Colonic mucosa (tissue), 4 donors: ENCODE results near the gene OTOGL. TPM values are rescaled to one million over a fixed set of nuclear protein-coding genes. Genes with fewer than 3 reads are reported as not detected.

Experiments
- DNase-seq: peaks from one replicate; pipeline ENCODE4 v3.0.0-alpha.2; 2020
- H3K27ac ChIP-seq: fragments of 200-600 bp; one replicate; pipeline ENCODE4 v1.8.0; 2021
- H3K27me3 ChIP-seq: fragments of 200-600 bp; one replicate; pipeline ENCODE4 v1.8.0; 2021
- H3K36me3 ChIP-seq: fragments of 200-600 bp; one replicate; pipeline ENCODE4 v1.8.0; 2021
- H3K4me1 ChIP-seq: fragments of 200-600 bp; one replicate; pipeline ENCODE4 v1.8.0; 2021; ENCODE audit warnings: mild to moderate bottlenecking
- H3K4me3 ChIP-seq: fragments of 200-600 bp; one replicate; pipeline ENCODE4 v1.8.0; 2021
- H3K9ac ChIP-seq, 2 donors: one replicate each; pipeline ENCODE4 v1.7.0; 2013; ENCODE audit warnings: control low read depth in 2 of 2, low read depth in 2 of 2, low read length in 2 of 2
- H3K9me3 ChIP-seq: fragments of 200-600 bp; one replicate; pipeline ENCODE4 v1.8.0; 2021
- CTCF ChIP-seq: fragments of 200-600 bp; IDR thresholded peaks from one replicate; pipeline ENCODE4 v1.8.0; 2022; ENCODE audit warnings: antibody characterized with exemption, mild to moderate bottlenecking
- intact Hi-C: fragments of 100-400 bp; cut with DNase I; formaldehyde crosslinking; loops from one replicate; pipeline ENCODE4 v1.14.1; 2022
- total RNA-seq, 2 donors: library from RNA; stranded (reverse); fragmentation: NEBNext Ultra II Directional in 1 of 2; extraction: Animal tissue kit (Norgen Biotek cat#: 25700) in 1 of 2; gene quantifications; one replicate each; pipeline ENCODE4 v1.2.1, GENCODE V29; 2021
- donor health status: healthy.
- donor health status: DM: no; HTN: no; CAD: no.
- donor health status: DM: no; HTN: no; CAD: no.

The OTOGL gene
- total RNA-seq, 2 donors from 2014 or later, result 0.08 to 0.27 TPM

DNA sequence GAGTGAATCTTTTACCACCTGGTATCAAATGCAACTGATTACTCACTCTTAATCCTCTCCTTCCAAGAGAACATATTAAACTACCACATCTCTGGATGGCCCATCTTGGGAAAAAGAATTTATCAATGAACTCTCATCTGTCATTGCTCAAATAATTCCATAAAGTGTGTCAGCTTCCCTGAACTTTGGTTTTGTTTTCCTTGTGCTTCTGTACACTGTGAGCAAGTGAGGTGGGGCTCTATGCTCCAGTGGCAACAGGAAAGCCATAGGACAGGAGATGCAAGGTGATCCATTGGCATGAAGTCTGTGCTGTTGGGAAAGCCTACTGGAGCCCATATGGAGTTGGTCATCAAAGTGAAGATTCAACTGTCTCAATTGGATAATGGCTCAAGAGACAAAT is 17.4 kb downstream of the OTOGL start:
- Histone ChIP-seq H3K9ac (no peak overlapping the region), H3K9me3 (no peaks in the 10 kb centered on the region), H3K27ac (no peak overlapping the region), H3K27me3 (no peaks in the 10 kb centered on the region), H3K4me1 (no peaks in the 10 kb centered on the region), H3K4me3 (no peak overlapping the region), H3K36me3 (no peaks in the 10 kb centered on the region)
- no peak for DNase-seq
- no peak for TF ChIP-seq CTCF
- intact Hi-C loops, result no loop called here

GRCh38 chr12:80118565-80119324 is 19.4 kb downstream of the OTOGL start:
- Histone ChIP-seq H3K9me3 (no peaks in the 10 kb centered on the region), H3K27me3 (no peaks in the 10 kb centered on the region), H3K4me1 (no peaks in the 10 kb centered on the region), H3K27ac (no peak overlapping the region), H3K4me3 (no peak overlapping the region), H3K36me3 (no peaks in the 10 kb centered on the region), H3K9ac (no peak overlapping the region)
- intact Hi-C loops, result no loop called here
- TF ChIP-seq CTCF, result no peak
- no peak for DNase-seq

- Histone ChIP-seq H3K27ac (no peak overlapping the region), H3K27me3 (no peaks in the 10 kb centered on the region), H3K36me3 (no peaks in the 10 kb centered on the region), H3K4me3 (no peak overlapping the region), H3K9me3 (no peaks in the 10 kb centered on the region), H3K4me1 (no peaks in the 10 kb centered on the region), H3K9ac (no peak overlapping the region)
- TF ChIP-seq CTCF, result no peak
- intact Hi-C loops, result no loop called here
- DNase-seq, result no peak
These were observed 21.7 kb downstream of the OTOGL start for GRCh38 chr12:80120994-80121393.

DNA sequence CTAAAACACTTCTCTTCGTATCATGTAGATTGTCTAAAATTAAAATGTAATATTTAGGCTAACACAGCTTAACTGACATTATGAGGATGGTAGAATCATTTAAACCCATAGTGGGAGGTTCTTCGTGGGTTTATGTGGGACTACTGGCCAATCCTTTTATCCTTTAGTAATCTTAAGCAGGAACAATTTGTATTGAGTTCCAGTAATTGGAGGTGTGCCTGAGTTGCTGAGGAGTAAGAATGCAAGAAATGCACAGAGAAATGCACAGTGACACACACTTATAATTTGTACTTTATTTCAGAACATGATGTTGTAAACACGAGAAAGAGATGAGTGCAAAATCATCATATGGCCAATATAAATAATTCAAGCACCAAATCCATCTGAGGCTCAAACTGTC is 22.3 kb downstream of the OTOGL start:
- intact Hi-C loops, result no loop called here
- Histone ChIP-seq H3K27ac (no peak overlapping the region), H3K4me3 (no peak overlapping the region), H3K36me3 (no peaks in the 10 kb centered on the region), H3K9ac (no peak overlapping the region), H3K9me3 (no peaks in the 10 kb centered on the region), H3K4me1 (no peaks in the 10 kb centered on the region), H3K27me3 (no peaks in the 10 kb centered on the region)
- no peak for TF ChIP-seq CTCF
- DNase-seq, result no peak

GRCh38 chr12:80129895-80130530 is 30.7 kb downstream of the OTOGL start:
- Histone ChIP-seq H3K4me3 (no peak overlapping the region), H3K27me3 (no peaks in the 10 kb centered on the region), H3K4me1 (no peaks in the 10 kb centered on the region), H3K36me3 (no peaks in the 10 kb centered on the region), H3K27ac (no peak overlapping the region), H3K9ac (no peak overlapping the region), H3K9me3 (no peaks in the 10 kb centered on the region)
- DNase-seq, result no peak
- no peak for TF ChIP-seq CTCF
- intact Hi-C loops, result no loop called here
